SH-SY5Y (cell line): ENCODE measurements around the gene DLEC1.

ENCODE experiments used
- GATA2 ChIP-seq: IDR thresholded peaks from 2 replicates; pipeline ENCODE4 v1.6.1; 2011; ENCODE audit warnings: mild to moderate bottlenecking, low read depth, low read length
- GATA3 ChIP-seq: IDR thresholded peaks from 2 replicates; pipeline ENCODE4 v1.6.1; 2011; ENCODE audit warnings: low read depth, mild to moderate bottlenecking, low read length, moderate library complexity

GRCh38 chr3:38067508-38068233 is 28.7 kb downstream of the DLEC1 start:
- TF ChIP-seq GATA2: no peak
- no peak for TF ChIP-seq GATA3
